ENCODE data around the gene ATP5PD. TPM values are rescaled to one million over a fixed set of nuclear protein-coding genes. Genes with fewer than 3 reads are reported as not detected.

The ATP5PD gene
- total and polyA plus RNA-seq, 2 of the 13 experiments (the other 11 are each of a cell fraction or from before 2014, with no cell fraction given): 158 to 428 TPM

DNA sequence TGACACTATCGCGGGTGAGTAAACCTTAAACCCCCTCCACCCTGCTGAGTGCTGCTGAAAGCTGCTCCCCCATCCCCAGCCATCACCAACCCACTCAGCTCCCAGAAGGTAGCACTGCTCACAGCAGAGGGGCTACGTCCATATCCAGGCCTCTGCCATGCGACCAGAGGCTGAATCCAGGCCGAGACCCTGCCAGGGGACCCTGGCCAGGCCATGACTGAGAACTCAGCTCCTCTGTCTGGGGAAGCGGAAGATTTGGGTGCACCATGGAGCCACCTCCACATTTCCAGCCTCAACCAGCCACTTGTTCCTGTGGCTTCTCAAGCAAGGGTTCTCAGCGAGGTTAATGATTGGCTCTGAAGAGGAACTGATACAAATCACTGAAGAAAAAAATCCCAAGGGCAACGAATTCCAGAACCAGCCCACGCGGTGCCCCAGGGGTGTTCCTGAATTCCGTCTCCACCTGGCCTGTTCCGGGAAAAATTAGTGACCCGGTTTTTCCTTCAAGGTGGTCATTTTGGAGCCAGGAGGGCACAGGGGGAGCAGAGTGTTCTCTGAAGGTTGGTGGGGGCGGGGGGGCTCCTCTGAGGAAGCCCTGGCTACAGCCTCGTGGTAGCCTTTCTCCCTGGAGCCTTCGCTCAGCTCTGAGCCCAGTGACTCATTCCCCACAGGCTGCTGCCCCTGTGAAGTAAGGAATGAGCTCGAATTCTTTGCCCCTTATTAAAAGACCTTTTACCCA is 31.7 kb upstream of the ATP5PD start (continued):
- TF ChIP-seq, protein P1, sequence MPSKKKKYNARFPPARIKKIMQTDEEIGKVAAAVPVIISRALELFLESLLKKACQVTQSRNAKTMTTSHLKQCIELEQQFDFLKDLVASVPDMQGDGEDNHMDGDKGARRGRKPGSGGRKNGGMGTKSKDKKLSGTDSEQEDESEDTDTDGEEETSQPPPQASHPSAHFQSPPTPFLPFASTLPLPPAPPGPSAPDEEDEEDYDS (CRISPR knock-in tag; IDR thresholded peaks at IDR 0.05): no peak
- TF ChIP-seq HOXD1 (CRISPR knock-in tag; IDR thresholded peaks at IDR 0.05) (no peak), KAT8 (CRISPR knock-in tag; IDR thresholded peaks at IDR 0.05) (0 out of 2 replicates have a peak, but pooled peaks have one; percentile 11), ZNF17 (CRISPR knock-in tag; IDR thresholded peaks at IDR 0.05) (no peak), TEAD3 (CRISPR knock-in tag; optimal IDR thresholded peaks at IDR 0.05; ENCODE audit: borderline replicate concordance) (no peak), FOXJ3 (CRISPR knock-in tag; IDR thresholded peaks at IDR 0.05; ENCODE audit: borderline replicate concordance) (no peak), ZNF343 (CRISPR knock-in tag; IDR thresholded peaks at IDR 0.05) (no peak), CHD2 (IDR thresholded peaks at IDR 0.05; ENCODE audit: low read depth, low read length) (no peak), SUZ12 (IDR thresholded peaks at IDR 0.05; ENCODE audit: low read depth, low read length) (no peak), ZNF556 (CRISPR knock-in tag; IDR thresholded peaks at IDR 0.05; ENCODE audit: borderline replicate concordance) (no peak), NFKB2 (CRISPR knock-in tag; IDR thresholded peaks at IDR 0.05; ENCODE audit: borderline replicate concordance) (0 out of 2 replicates have a peak, but pooled peaks have one; percentile 18), ZNF790 (CRISPR knock-in tag; IDR thresholded peaks at IDR 0.05; ENCODE audit: borderline replicate concordance) (no peak), MED13 (CRISPR knock-in tag; IDR thresholded peaks at IDR 0.05) (no peak)
- TF ChIP-seq, protein P2, sequence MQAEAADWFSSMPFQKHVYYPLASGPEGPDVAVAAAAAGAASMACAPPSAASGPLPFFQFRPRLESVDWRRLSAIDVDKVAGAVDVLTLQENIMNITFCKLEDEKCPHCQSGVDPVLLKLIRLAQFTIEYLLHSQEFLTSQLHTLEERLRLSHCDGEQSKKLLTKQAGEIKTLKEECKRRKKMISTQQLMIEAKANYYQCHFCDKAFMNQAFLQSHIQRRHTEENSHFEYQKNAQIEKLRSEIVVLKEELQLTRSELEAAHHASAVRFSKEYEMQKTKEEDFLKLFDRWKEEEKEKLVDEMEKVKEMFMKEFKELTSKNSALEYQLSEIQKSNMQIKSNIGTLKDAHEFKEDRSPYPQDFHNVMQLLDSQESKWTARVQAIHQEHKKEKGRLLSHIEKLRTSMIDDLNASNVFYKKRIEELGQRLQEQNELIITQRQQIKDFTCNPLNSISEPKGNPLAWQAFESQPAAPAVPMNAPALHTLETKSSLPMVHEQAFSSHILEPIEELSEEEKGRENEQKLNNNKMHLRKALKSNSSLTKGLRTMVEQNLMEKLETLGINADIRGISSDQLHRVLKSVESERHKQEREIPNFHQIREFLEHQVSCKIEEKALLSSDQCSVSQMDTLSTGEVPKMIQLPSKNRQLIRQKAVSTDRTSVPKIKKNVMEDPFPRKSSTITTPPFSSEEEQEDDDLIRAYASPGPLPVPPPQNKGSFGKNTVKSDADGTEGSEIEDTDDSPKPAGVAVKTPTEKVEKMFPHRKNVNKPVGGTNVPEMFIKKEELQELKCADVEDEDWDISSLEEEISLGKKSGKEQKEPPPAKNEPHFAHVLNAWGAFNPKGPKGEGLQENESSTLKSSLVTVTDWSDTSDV (CRISPR knock-in tag; IDR thresholded peaks at IDR 0.05): no peak
- TF ChIP-seq, protein P3, sequence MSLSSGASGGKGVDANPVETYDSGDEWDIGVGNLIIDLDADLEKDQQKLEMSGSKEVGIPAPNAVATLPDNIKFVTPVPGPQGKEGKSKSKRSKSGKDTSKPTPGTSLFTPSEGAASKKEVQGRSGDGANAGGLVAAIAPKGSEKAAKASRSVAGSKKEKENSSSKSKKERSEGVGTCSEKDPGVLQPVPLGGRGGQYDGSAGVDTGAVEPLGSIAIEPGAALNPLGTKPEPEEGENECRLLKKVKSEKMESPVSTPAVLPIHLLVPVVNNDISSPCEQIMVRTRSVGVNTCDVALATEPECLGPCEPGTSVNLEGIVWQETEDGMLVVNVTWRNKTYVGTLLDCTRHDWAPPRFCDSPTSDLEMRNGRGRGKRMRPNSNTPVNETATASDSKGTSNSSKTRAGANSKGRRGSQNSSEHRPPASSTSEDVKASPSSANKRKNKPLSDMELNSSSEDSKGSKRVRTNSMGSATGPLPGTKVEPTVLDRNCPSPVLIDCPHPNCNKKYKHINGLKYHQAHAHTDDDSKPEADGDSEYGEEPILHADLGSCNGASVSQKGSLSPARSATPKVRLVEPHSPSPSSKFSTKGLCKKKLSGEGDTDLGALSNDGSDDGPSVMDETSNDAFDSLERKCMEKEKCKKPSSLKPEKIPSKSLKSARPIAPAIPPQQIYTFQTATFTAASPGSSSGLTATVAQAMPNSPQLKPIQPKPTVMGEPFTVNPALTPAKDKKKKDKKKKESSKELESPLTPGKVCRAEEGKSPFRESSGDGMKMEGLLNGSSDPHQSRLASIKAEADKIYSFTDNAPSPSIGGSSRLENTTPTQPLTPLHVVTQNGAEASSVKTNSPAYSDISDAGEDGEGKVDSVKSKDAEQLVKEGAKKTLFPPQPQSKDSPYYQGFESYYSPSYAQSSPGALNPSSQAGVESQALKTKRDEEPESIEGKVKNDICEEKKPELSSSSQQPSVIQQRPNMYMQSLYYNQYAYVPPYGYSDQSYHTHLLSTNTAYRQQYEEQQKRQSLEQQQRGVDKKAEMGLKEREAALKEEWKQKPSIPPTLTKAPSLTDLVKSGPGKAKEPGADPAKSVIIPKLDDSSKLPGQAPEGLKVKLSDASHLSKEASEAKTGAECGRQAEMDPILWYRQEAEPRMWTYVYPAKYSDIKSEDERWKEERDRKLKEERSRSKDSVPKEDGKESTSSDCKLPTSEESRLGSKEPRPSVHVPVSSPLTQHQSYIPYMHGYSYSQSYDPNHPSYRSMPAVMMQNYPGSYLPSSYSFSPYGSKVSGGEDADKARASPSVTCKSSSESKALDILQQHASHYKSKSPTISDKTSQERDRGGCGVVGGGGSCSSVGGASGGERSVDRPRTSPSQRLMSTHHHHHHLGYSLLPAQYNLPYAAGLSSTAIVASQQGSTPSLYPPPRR (CRISPR knock-in tag; IDR thresholded peaks at IDR 0.05; ENCODE audit: borderline replicate concordance): 0 out of 2 replicates have a peak, but pooled peaks have one; percentile 12
- TF ChIP-seq, protein P4, sequence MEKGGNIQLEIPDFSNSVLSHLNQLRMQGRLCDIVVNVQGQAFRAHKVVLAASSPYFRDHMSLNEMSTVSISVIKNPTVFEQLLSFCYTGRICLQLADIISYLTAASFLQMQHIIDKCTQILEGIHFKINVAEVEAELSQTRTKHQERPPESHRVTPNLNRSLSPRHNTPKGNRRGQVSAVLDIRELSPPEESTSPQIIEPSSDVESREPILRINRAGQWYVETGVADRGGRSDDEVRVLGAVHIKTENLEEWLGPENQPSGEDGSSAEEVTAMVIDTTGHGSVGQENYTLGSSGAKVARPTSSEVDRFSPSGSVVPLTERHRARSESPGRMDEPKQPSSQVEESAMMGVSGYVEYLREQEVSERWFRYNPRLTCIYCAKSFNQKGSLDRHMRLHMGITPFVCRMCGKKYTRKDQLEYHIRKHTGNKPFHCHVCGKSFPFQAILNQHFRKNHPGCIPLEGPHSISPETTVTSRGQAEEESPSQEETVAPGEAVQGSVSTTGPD (CRISPR knock-in tag; IDR thresholded peaks at IDR 0.05): no peak
- TF ChIP-seq, protein P5, sequence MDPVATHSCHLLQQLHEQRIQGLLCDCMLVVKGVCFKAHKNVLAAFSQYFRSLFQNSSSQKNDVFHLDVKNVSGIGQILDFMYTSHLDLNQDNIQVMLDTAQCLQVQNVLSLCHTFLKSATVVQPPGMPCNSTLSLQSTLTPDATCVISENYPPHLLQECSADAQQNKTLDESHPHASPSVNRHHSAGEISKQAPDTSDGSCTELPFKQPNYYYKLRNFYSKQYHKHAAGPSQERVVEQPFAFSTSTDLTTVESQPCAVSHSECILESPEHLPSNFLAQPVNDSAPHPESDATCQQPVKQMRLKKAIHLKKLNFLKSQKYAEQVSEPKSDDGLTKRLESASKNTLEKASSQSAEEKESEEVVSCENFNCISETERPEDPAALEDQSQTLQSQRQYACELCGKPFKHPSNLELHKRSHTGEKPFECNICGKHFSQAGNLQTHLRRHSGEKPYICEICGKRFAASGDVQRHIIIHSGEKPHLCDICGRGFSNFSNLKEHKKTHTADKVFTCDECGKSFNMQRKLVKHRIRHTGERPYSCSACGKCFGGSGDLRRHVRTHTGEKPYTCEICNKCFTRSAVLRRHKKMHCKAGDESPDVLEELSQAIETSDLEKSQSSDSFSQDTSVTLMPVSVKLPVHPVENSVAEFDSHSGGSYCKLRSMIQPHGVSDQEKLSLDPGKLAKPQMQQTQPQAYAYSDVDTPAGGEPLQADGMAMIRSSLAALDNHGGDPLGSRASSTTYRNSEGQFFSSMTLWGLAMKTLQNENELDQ (CRISPR knock-in tag; IDR thresholded peaks at IDR 0.05; ENCODE audit: borderline replicate concordance): no peak
